ENCODE data around the gene RAMACL. TPM values are rescaled to one million over a fixed set of nuclear protein-coding genes. Genes with fewer than 3 reads are reported as not detected.

RAMACL gene
- total RNA-seq, 6 experiments from 2014 or later: 0.19 to 1.4 (median 0.65) TPM

GRCh38 chr6:166604911-166605310, 18.4 kb upstream of the RAMACL start:
- 84% methylated on average over 5 of the region's 6 CpGs for WGBS (ENCODE audit: insufficient coverage, low coverage, low lambda C conversion rate, missing lambda C conversion rate)
- ATAC-seq (no peak), DNase-seq (no peak)
- Histone ChIP-seq H3K27ac (no peak overlapping the region), H3K4me1 (no peaks in the 10 kb centered on the region), H3K36me3 (no peaks in the 10 kb centered on the region), H3K4me3 (no peak overlapping the region), H3K9me3 (no peaks in the 10 kb centered on the region), H3K27me3 (no peaks in the 10 kb centered on the region)
- intact Hi-C loops (cut with DNase I): no loop called here
- TF ChIP-seq CTCF (IDR thresholded peaks at IDR 0.05) (no peak), POLR2A (IDR thresholded peaks at IDR 0.05) (no peak)

GRCh38 chr6:166604328-166604727, 17.9 kb upstream of the RAMACL start:
- WGBS (ENCODE audit: insufficient coverage, low coverage, low lambda C conversion rate, missing lambda C conversion rate): 91% methylated on average over 7 of the region's 9 CpGs
- H3K27ac ChIP-seq: no peak overlapping the region
- H3K4me3 ChIP-seq: no peak overlapping the region
- intact Hi-C loops (cut with DNase I): no loop called here
- ATAC-seq: no peak
- DNase-seq: no peak
- H3K27me3 ChIP-seq: no peaks in the 10 kb centered on the region
- H3K9me3 ChIP-seq: no peaks in the 10 kb centered on the region
- no peaks in the 10 kb centered on the region for H3K4me1 ChIP-seq
- TF ChIP-seq POLR2A (IDR thresholded peaks at IDR 0.05) (no peak), CTCF (IDR thresholded peaks at IDR 0.05) (no peak)
- H3K36me3 ChIP-seq: no peaks in the 10 kb centered on the region

GRCh38 chr6:166603043-166603690, 16.7 kb upstream of the RAMACL start:
- DNase-seq (no peak), ATAC-seq (no peak)
- intact Hi-C loops (cut with DNase I): no loop called here
- Histone ChIP-seq H3K27ac (no peak overlapping the region), H3K9me3 (no peaks in the 10 kb centered on the region), H3K36me3 (no peaks in the 10 kb centered on the region), H3K4me3 (no peak overlapping the region), H3K4me1 (no peaks in the 10 kb centered on the region), H3K27me3 (no peaks in the 10 kb centered on the region)
- 81% methylated on average over 11 of the region's 14 CpGs for WGBS (ENCODE audit: insufficient coverage, low coverage, low lambda C conversion rate, missing lambda C conversion rate)
- no peak for TF ChIP-seq POLR2A (IDR thresholded peaks at IDR 0.05)
- TF ChIP-seq CTCF (IDR thresholded peaks at IDR 0.05): no peak

- no peaks in the 10 kb centered on the region for H3K36me3 ChIP-seq
- TF ChIP-seq CTCF (IDR thresholded peaks at IDR 0.05) (no peak), POLR2A (IDR thresholded peaks at IDR 0.05) (no peak)
- intact Hi-C loops (cut with DNase I): no loop called here
- H3K9me3 ChIP-seq: no peaks in the 10 kb centered on the region
- H3K4me3 ChIP-seq: no peak overlapping the region
- H3K27ac ChIP-seq: no peak overlapping the region
- no peaks in the 10 kb centered on the region for H3K4me1 ChIP-seq
- ATAC-seq (no peak), DNase-seq (no peak)
- H3K27me3 ChIP-seq: no peaks in the 10 kb centered on the region
- WGBS (ENCODE audit: insufficient coverage, low coverage, low lambda C conversion rate, missing lambda C conversion rate): no CpG with 5 or more reads among the region's 10 CpGs
Measured at GRCh38 chr6:166601956-166602355, 15.5 kb upstream of the RAMACL start.

GRCh38 chr6:166600931-166601330, 14.5 kb upstream of the RAMACL start:
- TF ChIP-seq POLR2A (IDR thresholded peaks at IDR 0.05): no peak
- no peak for TF ChIP-seq CTCF (IDR thresholded peaks at IDR 0.05)
- H3K9me3 ChIP-seq: no peaks in the 10 kb centered on the region
- no peaks in the 10 kb centered on the region for H3K36me3 ChIP-seq
- WGBS (ENCODE audit: insufficient coverage, low coverage, low lambda C conversion rate, missing lambda C conversion rate): 68% methylated on average over 2 of the region's 2 CpGs
- no peaks in the 10 kb centered on the region for H3K4me1 ChIP-seq
- intact Hi-C loops (cut with DNase I): no loop called here
- no peak overlapping the region for H3K27ac ChIP-seq
- no peaks in the 10 kb centered on the region for H3K27me3 ChIP-seq
- DNase-seq (no peak), ATAC-seq (no peak)
- H3K4me3 ChIP-seq: no peak overlapping the region
